ENCODE data around the gene ATG9B. TPM values are rescaled to one million over a fixed set of nuclear protein-coding genes. Genes with fewer than 3 reads are reported as not detected.
"Not testable (repeated sequence)": the region's sequence is repeated elsewhere in the genome, so short reads cannot be mapped to it uniquely, and the experiment has no call there.

Gene ATG9B
- total RNA-seq, 2 experiments from 2014 or later: 2.3 to 3.4 TPM

DNA sequence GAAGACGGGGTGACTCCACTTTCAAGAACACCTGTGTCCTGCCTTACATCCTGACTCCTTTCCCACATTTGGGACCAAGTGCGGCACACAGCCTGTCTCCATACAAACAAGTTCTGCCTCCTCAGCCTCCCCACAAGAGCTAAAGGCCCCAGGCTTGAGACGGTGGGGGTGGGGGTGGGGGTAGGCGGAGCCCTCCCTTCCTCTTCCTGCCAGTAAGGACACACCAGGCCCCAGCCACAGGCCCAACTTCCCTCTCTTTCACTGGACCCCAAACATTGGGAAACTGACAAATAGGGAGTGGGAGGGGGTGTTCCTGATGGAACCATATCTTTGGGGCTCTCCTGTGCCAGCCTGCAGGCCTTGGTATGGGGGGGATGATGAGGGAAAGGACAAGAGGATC is 28.8 kb upstream of the ATG9B start:
- Mint-ChIP-seq H3K27me3 (peaks cover 9% of the 10 kb centered on the region), H3K9me3 (ENCODE audit: low read depth) (no peaks in the 10 kb centered on the region), H3K4me1 (peaks cover 20% of the 10 kb centered on the region), H3K27ac (no peak overlapping the region), H3K4me3 (no peak overlapping the region), H3K36me3 (no peaks in the 10 kb centered on the region)
- ATAC-seq (no peak), DNase-seq (no peak)
- CTCF ChIA-PET: interaction anchor here (0.8 kb wide), 1 partner anchor 71 kb away, joined by 3 read pairs; no protein-coding TSS in a partner anchor

DNA sequence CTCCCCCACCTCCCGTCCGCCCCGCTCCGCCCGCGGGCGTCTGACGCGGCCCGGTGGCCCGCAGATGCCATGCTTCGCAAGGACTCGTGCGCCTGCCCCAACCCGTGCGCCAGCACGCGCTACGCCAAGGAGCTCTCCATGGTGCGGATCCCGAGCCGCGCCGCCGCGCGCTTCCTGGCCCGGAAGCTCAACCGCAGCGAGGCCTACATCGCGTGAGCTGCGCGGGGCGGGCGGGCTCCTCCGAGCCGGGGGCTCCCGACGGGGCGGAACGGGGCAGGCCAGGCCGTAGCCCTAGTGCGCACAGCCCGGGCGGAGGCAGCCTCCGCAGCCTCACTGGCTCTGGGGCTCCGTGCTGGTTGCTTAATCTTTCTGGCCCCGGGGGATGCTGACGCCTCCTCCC is 26.8 kb upstream of the ATG9B start:
- DNase-seq (peak; percentile 68), ATAC-seq (peak; percentile 75)
- CTCF ChIA-PET: interaction anchor here (0.7 to 1.9 kb wide), 3 partner anchors 9 to 62 kb away, joined by 3 to 7 read pairs (median 4); no protein-coding TSS in a partner anchor
- H3K4me1 Mint-ChIP-seq: peaks cover 10% of the 10 kb centered on the region
- peaks cover 9% of the 10 kb centered on the region for H3K27me3 Mint-ChIP-seq
- no peaks in the 10 kb centered on the region for H3K36me3 Mint-ChIP-seq
- H3K4me3 Mint-ChIP-seq: no peak overlapping the region
- no peaks in the 10 kb centered on the region for H3K9me3 Mint-ChIP-seq (ENCODE audit: low read depth)
- no peak overlapping the region for H3K27ac Mint-ChIP-seq

DNA sequence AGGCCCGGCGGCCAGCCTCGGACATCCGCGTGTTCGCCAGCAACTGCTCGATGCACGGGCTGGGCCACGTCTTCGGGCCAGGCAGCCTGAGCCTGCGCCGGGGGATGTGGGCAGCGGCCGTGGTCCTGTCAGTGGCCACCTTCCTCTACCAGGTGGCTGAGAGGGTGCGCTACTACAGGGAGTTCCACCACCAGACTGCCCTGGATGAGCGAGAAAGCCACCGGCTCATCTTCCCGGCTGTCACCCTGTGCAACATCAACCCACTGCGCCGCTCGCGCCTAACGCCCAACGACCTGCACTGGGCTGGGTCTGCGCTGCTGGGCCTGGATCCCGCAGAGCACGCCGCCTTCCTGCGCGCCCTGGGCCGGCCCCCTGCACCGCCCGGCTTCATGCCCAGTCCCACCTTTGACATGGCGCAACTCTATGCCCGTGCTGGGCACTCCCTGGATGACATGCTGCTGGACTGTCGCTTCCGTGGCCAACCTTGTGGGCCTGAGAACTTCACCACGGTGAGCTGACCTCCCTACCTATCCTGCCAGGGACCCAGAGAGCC is 24.7 kb upstream of the ATG9B start:
- H3K36me3 Mint-ChIP-seq: no peaks in the 10 kb centered on the region
- CTCF ChIA-PET: no interaction called here
- H3K9me3 Mint-ChIP-seq (ENCODE audit: low read depth): no peaks in the 10 kb centered on the region
- peaks cover 9% of the 10 kb centered on the region for H3K27me3 Mint-ChIP-seq
- H3K27ac Mint-ChIP-seq: no peak overlapping the region
- H3K4me3 Mint-ChIP-seq: no peak overlapping the region
- H3K4me1 Mint-ChIP-seq: peaks cover 10% of the 10 kb centered on the region
- no peak for ATAC-seq
- DNase-seq: no peak

DNA sequence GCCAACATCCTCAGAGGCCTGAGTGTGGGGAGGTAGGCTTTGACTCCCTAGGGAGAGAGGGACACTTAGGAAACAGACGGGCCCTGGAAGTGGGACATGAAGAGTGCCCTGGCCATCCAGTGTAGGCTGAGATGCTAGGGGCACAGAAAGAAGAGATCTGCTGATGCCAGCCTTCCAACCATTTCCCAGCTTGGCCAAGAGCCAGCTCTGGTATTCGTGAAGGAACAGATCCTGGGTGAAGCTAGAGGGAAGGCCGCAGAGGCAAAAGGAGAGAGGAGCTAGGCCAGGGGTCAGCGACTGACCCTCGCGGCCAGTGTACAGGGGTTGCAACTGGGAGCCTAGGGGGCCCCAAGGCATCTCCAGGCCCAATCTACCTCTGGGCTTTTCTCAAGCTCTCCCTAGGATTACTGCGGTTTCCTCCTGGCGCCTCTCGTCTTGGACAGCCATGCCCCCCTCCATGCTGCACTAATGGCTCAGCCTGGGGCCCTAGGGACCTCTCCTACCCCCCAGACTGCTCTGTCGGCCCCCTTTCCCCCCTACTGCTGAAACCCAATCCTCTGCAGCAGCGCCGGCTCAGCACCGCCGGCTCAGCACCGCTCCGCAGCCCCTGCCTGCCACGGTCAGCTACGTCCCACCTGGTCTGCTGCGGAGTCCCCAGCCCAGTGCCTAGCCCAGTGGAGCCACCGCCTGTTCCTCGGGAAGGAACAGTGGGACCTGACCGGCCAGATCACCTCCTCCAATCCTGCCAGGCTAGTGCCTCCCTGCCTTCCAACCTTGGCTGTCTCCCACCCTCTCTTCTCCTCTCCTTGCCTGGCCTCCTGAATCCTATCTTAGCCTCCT is 23.9 kb upstream of the ATG9B start, which contains the start of gene ASIC3:
ASIC3 (plus strand) TSS at position 556 of the 840 bp plus-strand sequence. CDS start 355 bp downstream, outside the sequence.
- DNase-seq: no peak
- H3K9me3 Mint-ChIP-seq (ENCODE audit: low read depth): no peaks in the 10 kb centered on the region
- H3K27ac Mint-ChIP-seq: no peak within 1 kb of the TSS
- peaks cover 8% of the 10 kb centered on the region for H3K4me1 Mint-ChIP-seq
- CTCF ChIA-PET: no interaction called here
- ATAC-seq: no peak
- peaks cover 9% of the 10 kb centered on the region for H3K27me3 Mint-ChIP-seq
- H3K4me3 Mint-ChIP-seq: no peak within 1 kb of the TSS
- H3K36me3 Mint-ChIP-seq: no peaks in the 10 kb centered on the region

DNA sequence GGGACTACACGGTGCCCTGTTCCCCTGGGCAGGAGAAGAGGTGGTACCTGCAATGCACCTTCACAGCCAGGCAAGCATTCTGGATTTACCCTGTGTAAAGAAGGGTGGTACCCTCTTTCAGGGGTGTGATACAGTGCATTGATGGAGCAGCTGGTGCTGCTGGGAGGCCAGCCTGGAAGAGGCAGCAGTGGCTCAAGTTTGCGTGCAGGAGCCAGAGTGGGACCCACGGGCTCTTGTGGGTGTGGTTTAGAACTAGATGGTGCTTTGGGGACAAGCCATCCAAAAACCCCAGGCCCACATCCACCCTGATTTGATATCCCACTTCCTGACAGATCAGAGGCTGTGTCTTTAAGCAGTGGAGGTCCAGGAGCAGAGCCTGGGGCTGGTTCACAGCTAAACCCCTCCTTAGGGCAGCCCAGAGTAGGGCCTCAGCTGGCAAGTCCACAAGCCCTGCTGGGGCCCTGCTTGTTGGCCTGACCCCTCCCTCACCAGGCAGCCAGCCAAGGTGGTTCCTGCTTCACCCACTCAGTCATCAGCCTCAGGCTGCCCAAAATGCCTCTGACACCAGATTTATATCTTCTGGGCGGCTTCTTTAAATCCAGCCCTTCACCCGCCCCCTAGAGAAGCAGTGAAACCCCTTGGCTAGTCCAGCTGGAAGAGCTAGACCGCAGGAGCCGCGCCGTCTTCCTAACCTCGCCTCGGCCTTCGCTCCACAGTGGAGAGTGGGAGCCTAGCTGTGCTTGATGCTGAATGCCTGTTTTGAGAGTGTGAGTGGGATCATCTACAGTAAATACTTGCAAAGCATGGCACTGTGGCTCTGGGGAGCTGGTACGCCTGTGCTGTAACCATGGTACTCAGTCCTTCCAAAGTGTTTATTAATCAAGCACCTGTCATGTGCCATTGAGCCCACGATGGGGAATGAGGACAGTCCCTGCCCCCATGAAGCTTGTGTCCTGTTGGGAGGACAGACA is 22.6 kb upstream of the ATG9B start:
- no peaks in the 10 kb centered on the region for H3K36me3 Mint-ChIP-seq
- DNase-seq (no peak), ATAC-seq (no peak)
- no peak overlapping the region for H3K4me3 Mint-ChIP-seq
- peaks cover 7% of the 10 kb centered on the region for H3K27me3 Mint-ChIP-seq
- H3K4me1 Mint-ChIP-seq: peaks cover 1% of the 10 kb centered on the region
- H3K27ac Mint-ChIP-seq: no peak overlapping the region
- CTCF ChIA-PET: no interaction called here
- no peaks in the 10 kb centered on the region for H3K9me3 Mint-ChIP-seq (ENCODE audit: low read depth)

DNA sequence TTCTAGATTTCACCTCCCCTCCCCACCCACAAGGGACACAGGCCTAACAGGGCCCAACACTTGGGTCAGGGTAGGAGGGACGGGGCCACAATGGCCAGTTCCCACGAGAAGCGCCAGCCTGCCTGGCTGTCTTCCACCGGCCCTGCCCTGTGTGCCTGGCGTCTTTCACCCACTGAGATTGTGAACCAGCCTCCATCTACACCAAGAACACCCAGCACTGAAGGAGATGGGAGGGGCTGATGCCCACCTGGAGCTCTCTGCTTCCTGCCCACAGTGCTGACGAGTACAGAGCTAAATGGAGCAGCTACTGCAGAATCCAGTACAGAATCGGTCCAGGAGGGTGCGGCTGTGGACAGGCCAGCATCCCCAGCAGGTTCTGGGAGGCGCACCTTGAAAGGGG is 21.7 kb upstream of the ATG9B start:
- Mint-ChIP-seq H3K4me3 (no peak overlapping the region), H3K9me3 (ENCODE audit: low read depth) (no peaks in the 10 kb centered on the region), H3K4me1 (peaks cover 1% of the 10 kb centered on the region), H3K27me3 (peaks cover 4% of the 10 kb centered on the region), H3K36me3 (no peaks in the 10 kb centered on the region), H3K27ac (no peak overlapping the region)
- ATAC-seq: no peak
- CTCF ChIA-PET: no interaction called here
- no peak for DNase-seq

DNA sequence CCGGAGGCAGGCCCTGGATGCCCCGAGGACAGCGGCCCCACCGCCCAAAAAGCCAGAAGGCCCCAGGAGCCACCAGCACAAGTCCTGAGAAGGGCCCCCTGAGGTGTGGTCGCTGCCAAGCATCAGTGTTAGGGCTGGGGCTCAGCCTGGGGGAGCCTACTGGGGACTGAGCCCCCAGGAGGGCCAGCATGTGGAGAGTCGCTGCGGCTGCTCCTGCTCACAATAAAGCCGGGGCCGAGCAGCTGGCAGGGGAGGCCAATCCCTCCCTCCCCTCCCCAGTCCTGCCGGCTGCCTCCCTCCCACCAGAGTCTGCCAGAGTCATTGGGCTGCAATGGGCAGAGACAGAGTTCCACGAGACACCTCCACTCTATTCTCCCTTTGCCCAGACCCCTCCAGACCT is 21.0 kb upstream of the ATG9B start:
- no peaks in the 10 kb centered on the region for H3K36me3 Mint-ChIP-seq
- peaks cover 1% of the 10 kb centered on the region for H3K4me1 Mint-ChIP-seq
- DNase-seq (no peak), ATAC-seq (no peak)
- H3K4me3 Mint-ChIP-seq: no peak overlapping the region
- H3K9me3 Mint-ChIP-seq (ENCODE audit: low read depth): no peaks in the 10 kb centered on the region
- peaks cover under 1% of the 10 kb centered on the region for H3K27me3 Mint-ChIP-seq
- CTCF ChIA-PET: no interaction called here
- no peak overlapping the region for H3K27ac Mint-ChIP-seq

DNA sequence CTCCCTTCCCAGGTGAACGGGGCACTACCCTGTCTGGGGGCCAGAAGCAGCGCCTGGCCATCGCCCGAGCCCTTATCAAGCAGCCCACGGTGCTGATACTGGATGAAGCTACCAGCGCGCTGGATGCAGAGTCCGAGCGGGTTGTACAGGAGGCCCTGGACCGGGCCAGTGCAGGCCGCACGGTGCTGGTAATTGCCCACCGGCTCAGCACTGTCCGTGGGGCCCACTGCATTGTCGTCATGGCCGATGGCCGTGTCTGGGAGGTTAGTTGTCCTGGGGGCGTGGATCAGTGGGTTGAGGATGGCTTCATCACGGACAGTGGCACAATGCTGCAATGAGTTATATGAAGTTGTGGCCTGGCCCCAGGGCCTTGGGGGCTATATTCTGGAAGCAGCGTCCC is 19.7 kb upstream of the ATG9B start:
- no peak overlapping the region for H3K4me3 Mint-ChIP-seq
- H3K9me3 Mint-ChIP-seq (ENCODE audit: low read depth): no peaks in the 10 kb centered on the region
- no peaks in the 10 kb centered on the region for H3K27me3 Mint-ChIP-seq
- CTCF ChIA-PET: no interaction called here
- no peaks in the 10 kb centered on the region for H3K36me3 Mint-ChIP-seq
- ATAC-seq (no peak), DNase-seq (no peak)
- H3K4me1 Mint-ChIP-seq: peaks cover 11% of the 10 kb centered on the region
- H3K27ac Mint-ChIP-seq: no peak overlapping the region

DNA sequence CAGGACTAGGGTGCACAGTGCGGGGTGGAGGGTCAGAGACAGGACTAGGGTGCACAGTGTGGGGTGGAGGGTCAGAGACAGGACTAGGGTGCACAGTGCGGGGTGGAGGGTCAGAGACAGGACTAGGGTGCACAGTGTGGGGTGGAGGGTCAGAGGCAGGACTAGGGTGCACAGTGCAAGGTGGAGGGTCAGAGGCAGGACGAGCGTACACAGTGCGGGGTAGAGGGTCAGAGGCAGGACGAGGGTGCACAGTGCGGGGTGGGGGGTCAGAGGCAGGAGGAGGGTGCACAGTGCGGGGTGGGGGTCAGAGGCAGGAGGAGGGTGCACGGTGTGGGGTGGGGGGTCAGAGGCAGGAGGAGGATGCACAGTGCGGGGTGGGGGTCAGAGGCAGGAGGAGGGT is 19.2 kb upstream of the ATG9B start:
- H3K9me3 Mint-ChIP-seq (ENCODE audit: low read depth); H3K4me3 Mint-ChIP-seq; H3K36me3 Mint-ChIP-seq; DNase-seq; H3K27ac Mint-ChIP-seq; ATAC-seq; CTCF ChIA-PET; H3K27me3 Mint-ChIP-seq: not testable (repeated sequence)
- peaks cover 16% of the 10 kb centered on the region for H3K4me1 Mint-ChIP-seq

DNA sequence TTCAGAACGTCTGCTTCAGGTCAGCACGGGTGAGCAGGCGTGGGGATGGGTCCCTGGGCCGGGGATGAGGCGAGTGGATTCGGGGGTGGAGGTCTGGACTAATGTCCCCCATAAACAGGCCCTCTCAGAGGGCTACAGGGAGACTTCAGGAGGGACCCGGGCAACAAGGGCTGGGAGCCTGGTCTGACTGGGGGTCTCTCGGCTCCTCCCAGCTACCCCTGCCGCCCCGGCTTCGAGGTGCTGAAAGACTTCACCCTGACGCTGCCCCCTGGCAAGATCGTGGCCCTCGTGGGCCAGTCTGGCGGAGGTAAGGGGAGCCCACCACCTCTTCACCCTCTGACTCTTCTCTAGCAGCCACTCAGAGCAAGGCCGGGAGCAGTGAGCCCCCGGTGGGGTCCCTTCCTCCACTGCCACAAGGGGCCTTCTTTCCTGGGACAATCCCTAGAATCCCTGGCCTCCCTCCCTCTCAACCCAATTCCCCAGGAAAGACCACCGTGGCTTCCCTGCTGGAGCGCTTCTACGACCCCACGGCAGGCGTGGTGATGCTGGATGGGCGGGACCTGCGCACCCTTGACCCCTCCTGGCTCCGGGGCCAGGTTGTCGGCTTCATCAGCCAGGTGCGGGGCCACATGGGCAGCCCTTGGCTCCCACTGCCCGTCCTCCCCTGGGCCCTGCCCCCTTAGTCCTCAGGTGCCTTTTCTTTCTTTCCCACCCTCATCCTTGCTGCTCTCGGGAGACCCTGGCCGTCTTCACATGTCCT is 16.5 kb upstream of the ATG9B start:
- CTCF ChIA-PET: interaction anchor here (1.8 kb wide), 1 partner anchor 22 kb away, joined by 9 read pairs; no protein-coding TSS in a partner anchor
- DNase-seq: no peak

DNA sequence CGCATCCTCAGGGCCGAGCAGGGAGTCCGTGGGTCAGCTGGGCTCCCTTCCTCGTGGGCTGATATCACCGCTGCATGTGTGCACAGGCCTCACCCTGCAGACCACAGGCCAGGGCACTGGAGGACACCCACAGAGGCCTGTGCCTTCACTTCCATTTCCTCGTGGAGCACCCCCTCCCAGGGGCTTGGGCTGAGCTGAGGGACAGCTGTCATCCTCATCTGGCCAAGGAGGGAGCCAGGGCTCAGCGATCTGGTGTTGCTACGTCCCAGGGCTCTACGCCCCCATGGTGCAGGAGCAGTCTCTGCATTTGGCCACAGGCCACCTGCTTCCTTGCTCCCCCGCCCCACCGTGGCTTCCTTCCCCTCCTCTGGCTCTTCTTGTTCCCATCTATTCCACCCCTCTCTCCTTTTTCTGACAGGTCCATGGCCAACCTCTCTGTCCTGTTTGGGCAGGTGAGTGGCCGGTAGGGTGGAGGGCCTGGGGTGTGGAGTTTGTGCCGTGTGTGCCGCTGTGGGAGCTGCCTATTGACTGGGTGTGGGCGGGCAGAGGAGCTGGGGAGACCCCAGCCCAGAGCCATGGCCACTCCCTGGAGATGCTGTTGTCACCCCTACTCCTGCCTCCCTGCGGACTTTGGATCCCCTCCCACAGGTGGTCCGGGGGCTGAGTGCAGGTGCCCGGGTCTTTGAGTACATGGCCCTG is 15.7 kb upstream of the ATG9B start:
- Mint-ChIP-seq H3K27me3 (no peaks in the 10 kb centered on the region), H3K9me3 (ENCODE audit: low read depth) (no peaks in the 10 kb centered on the region), H3K4me3 (no peak overlapping the region), H3K4me1 (peaks cover 14% of the 10 kb centered on the region), H3K27ac (no peak overlapping the region), H3K36me3 (no peaks in the 10 kb centered on the region)
- ATAC-seq: no peak
- DNase-seq: no peak
- CTCF ChIA-PET: interaction anchor here (1.8 kb wide), 1 partner anchor 22 kb away, joined by 9 read pairs; no protein-coding TSS in a partner anchor

More for the DNA sequence above, 16.5 kb upstream of the ATG9B start:
- Mint-ChIP-seq H3K36me3 (no peaks in the 10 kb centered on the region), H3K9me3 (ENCODE audit: low read depth) (no peaks in the 10 kb centered on the region), H3K27me3 (no peaks in the 10 kb centered on the region), H3K4me1 (peaks cover 14% of the 10 kb centered on the region), H3K4me3 (no peak overlapping the region), H3K27ac (no peak overlapping the region)
- no peak for ATAC-seq
